ENCODE data around the gene SAMD9.

SAMD9 gene

DNA sequence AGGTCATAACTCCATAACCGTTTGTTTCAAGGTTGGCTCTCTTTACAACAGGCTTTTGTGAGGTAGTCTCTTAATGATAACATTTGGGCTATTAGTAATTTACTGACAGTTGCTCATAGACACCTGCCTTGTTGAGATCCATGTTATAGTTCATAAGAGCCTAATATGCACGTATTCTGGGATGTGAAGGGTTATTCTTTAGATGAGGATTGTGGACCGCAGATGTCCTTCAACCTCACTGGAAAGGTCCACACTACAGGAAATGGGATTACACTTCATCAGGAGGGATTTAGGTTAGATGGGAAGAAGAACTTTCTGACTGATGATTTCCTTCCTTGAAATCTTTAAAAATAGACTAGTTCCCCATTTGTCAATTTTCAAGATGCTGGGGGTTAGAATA is 62.8 kb downstream of the SAMD9 start:
- H3K27me3 ChIP-seq (replicated peaks) = no peaks in the 10 kb centered on the region
- H3K36me3 ChIP-seq (replicated peaks) = no peaks in the 10 kb centered on the region
- TF ChIP-seq, protein P1, sequence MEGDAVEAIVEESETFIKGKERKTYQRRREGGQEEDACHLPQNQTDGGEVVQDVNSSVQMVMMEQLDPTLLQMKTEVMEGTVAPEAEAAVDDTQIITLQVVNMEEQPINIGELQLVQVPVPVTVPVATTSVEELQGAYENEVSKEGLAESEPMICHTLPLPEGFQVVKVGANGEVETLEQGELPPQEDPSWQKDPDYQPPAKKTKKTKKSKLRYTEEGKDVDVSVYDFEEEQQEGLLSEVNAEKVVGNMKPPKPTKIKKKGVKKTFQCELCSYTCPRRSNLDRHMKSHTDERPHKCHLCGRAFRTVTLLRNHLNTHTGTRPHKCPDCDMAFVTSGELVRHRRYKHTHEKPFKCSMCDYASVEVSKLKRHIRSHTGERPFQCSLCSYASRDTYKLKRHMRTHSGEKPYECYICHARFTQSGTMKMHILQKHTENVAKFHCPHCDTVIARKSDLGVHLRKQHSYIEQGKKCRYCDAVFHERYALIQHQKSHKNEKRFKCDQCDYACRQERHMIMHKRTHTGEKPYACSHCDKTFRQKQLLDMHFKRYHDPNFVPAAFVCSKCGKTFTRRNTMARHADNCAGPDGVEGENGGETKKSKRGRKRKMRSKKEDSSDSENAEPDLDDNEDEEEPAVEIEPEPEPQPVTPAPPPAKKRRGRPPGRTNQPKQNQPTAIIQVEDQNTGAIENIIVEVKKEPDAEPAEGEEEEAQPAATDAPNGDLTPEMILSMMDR (IDR thresholded peaks at IDR 0.05; ENCODE audit: low read depth, low read length, missing control alignments) = no peak
- H3K4me3 ChIP-seq (ENCODE audit: low read depth, low read length) = no peak overlapping the region
- H3K27ac ChIP-seq = no peak overlapping the region
- no peak for DNase-seq
- in situ Hi-C loops (cut with HindIII; ENCODE audit: low pct_ligation_motif_present, low sequenced_read_pairs) = no loop called here

DNA sequence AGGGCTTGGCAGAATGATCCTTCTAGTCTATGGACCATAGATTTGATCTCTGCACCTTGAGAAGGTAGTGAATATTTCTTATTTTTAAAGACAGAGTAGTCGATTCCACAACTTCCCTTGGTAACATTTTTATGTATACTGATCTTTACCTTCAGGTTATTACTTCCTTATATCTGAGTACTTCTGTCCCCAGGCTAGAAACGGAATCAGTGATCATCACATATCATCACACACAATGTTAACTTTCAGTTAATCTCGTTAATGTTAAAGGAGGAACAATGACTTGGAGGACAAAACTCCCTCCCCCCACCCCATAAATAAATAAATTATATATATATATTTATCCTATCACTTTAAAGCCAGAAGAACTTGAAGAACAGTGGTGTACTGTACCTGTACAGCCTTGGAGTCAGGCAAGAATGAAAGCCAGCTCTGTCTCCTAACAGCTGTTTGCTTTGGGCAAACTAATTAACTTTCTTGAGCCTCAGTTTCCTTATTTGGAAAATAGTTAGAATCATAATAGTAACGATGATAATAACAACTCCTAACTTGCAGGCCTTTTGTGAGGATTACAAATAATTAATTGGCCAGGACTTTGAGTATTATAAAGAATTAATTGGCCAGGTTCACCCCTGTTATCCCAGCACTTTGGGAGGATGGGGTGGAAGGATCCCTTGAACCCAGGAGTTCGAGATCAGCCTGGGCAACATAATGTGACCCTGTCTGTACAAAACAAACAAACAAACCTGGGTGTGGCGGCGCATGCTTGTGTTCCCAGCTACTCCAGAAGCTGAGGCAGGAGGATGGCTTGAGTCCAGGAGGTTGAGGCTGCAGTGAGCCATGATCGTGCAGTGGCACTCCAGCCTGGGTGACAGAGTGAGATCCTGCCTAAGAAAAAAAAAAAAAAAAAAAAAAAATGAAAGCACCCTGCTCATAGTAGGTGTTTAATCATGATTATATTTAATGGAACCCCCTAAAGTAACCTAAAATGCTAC is 63.5 kb downstream of the SAMD9 start:
- in situ Hi-C loops (cut with HindIII; ENCODE audit: low pct_ligation_motif_present, low sequenced_read_pairs) = no loop called here
- no peaks in the 10 kb centered on the region for H3K36me3 ChIP-seq (replicated peaks)
- H3K27ac ChIP-seq = no peak overlapping the region
- TF ChIP-seq, protein P1 (IDR thresholded peaks at IDR 0.05; ENCODE audit: low read depth, low read length, missing control alignments) = no peak
- DNase-seq = no peak
- no peak overlapping the region for H3K4me3 ChIP-seq (ENCODE audit: low read depth, low read length)
- no peaks in the 10 kb centered on the region for H3K27me3 ChIP-seq (replicated peaks)

DNA sequence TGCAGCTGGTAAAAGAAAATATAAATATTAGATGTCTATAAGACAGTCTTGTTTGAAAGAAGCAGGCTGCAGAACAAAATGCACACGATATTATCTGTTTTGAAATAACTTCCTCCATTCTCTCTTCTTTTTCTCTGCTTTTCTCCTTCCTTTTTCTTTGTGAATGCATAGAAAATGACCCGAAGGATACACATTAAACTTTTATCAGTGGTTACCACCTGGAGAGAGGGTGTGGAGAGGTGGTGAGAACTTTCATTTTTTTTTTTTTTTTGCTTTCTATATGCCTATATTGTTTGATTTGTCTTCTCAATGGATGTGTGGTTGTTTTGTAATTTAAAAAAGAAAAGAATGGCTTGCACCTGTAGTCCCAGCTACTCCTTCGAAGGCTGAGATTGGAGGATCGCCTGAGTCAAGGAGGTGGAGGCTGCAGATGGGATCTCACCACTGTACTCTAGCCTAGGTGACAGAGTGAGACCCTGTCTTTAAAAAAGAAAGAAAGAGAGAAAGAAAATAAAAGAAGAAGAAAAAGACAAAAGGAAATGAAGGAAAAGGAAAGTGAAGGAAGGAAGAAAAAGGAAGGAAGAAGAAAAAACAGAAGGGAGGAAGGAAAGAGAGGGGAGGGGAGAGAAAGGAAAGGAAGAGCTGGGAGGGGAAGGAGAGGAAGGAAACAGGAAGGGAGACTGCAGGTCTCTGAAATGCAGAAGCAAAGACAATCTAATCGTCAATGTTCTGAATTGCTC is 64.4 kb downstream of the SAMD9 start:
- DNase-seq = no peak
- no peaks in the 10 kb centered on the region for H3K36me3 ChIP-seq (replicated peaks)
- in situ Hi-C loops (cut with HindIII; ENCODE audit: low pct_ligation_motif_present, low sequenced_read_pairs) = no loop called here

DNA sequence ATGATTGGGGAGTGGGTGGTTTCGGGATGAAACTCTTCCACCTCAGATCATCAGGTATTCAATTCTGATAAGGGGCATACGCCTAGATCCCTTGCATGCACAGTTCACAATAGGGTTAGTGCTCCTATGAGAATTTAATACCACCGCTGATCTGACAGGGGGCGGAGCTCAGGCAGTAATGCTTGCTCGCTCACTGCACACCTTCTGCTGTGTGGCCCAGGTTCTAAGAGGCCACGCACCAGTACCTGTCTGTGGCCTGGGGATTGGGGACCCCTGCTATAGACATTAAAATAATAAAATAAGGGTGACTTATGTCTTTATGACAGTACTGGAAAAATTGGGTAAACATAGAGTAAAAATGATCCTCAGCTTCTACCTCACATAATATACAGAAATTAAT is 66.1 kb downstream of the SAMD9 start:
- TF ChIP-seq, protein P1 (IDR thresholded peaks at IDR 0.05; ENCODE audit: low read depth, low read length, missing control alignments) = no peak
- no peak for DNase-seq
- in situ Hi-C loops (cut with HindIII; ENCODE audit: low pct_ligation_motif_present, low sequenced_read_pairs) = no loop called here
- H3K27ac ChIP-seq = no peak overlapping the region
- H3K27me3 ChIP-seq (replicated peaks) = no peaks in the 10 kb centered on the region
- H3K4me3 ChIP-seq (ENCODE audit: low read depth, low read length) = no peak overlapping the region
- no peaks in the 10 kb centered on the region for H3K36me3 ChIP-seq (replicated peaks)

More for the DNA sequence above, 64.4 kb downstream of the SAMD9 start:
- H3K27ac ChIP-seq = no peak overlapping the region
- no peak overlapping the region for H3K4me3 ChIP-seq (ENCODE audit: low read depth, low read length)
- H3K27me3 ChIP-seq (replicated peaks) = no peaks in the 10 kb centered on the region
- TF ChIP-seq, protein P1 (IDR thresholded peaks at IDR 0.05; ENCODE audit: low read depth, low read length, missing control alignments) = no peak

Data from brain microvascular endothelial cell (primary cell).